Measurements from ENCODE around the gene SPIB.

DNA sequence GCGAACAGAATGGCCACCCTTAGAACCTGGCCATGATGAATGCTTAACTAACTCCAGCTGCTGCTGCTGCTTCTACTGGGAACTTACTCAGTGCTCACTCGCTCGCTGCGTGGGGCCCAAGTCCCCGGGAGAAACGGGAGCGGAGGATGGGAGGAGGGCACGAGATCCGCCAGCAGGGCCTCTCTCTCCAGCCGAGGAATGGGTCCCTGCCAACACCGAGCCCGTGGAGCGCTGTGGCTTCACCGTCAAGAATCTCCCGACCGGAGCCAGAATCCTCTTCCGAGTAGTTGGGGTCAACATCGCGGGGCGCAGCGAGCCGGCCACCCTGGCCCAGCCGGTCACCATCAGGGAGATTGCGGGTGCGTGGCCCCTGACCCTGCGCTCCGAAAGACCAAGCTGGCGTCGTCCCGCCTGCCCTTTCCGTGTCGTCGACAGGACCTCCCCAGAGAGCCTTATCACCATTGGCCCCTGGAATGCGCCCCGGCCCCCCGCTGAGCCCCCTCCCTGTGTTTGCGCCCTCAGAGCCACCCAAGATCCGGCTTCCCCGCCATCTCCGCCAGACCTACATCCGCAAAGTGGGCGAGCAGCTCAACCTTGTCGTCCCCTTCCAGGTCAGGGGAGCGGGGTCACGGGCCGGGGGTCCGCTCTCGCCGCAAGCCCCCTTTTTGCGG is 39.8 kb downstream of the SPIB start:
- no peak for TF ChIP-seq POLR2AphosphoS5 (IDR thresholded peaks at IDR 0.05; ENCODE audit: borderline replicate concordance, low read depth, low read length)
- TF ChIP-seq EZH2 (IDR thresholded peaks at IDR 0.05): no peak
- TF ChIP-seq FOXP2 (optimal IDR thresholded peaks at IDR 0.05; ENCODE audit: control extremely low read depth, extremely low read length, insufficient read depth): no peak

Data from SK-N-MC (cell line).